Gastrocnemius medialis (tissue), 4 donors: ENCODE data around the gene FGF22. TPM values are rescaled to one million over a fixed set of nuclear protein-coding genes. Genes with fewer than 3 reads are reported as not detected.

Source experiments
- ATAC-seq, 2 donors: fragments of 150-250 bp; one replicate each; pipeline ENCODE4 v1.9.1; 2016
- DNase-seq, 2 donors: peaks; one replicate each; pipeline ENCODE4 v3.0.0-alpha.2; 2019
- H3K27ac ChIP-seq, 4 donors: fragments of 200-600 bp; sonication (generic); 1 replicate in 1 of 4; 2 replicates in 3 of 4; pipeline ENCODE4 v1.5.1; 2016 to 2018; ENCODE audit warnings: mild to moderate bottlenecking in 2 of 4, moderate library complexity in 1 of 4
- H3K27me3 ChIP-seq, 3 donors: fragments of 200-600 bp; sonication (generic) in 2 of 3; 1 replicate in 1 of 3; 2 replicates in 2 of 3; pipeline versions ENCODE4 v1.5.1 to v1.6.0; 2016 to 2019; ENCODE audit warnings: mild to moderate bottlenecking in 1 of 3, moderate library complexity in 1 of 3
- H3K36me3 ChIP-seq, 2 donors: fragments of 200-600 bp; sonication (generic) in 1 of 2; one replicate each; pipeline ENCODE4 v1.5.1; 2017 to 2018
- H3K4me1 ChIP-seq, 2 donors: fragments of 200-600 bp; sonication (generic) in 1 of 2; one replicate each; pipeline ENCODE4 v1.5.1; 2016 to 2017; ENCODE audit warnings: mild to moderate bottlenecking in 2 of 2
- H3K4me3 ChIP-seq, 4 donors: fragments of 200-600 bp; sonication (generic) in 3 of 4; 1 replicate in 1 of 4; 2 replicates in 3 of 4; pipeline ENCODE4 v1.5.1; 2016 to 2019; ENCODE audit warnings: mild to moderate bottlenecking in 2 of 4
- H3K9me3 ChIP-seq, 3 donors: fragments of 200-600 bp; sonication (generic) in 2 of 3; 1 replicate in 1 of 3; 2 replicates in 2 of 3; pipeline ENCODE4 v1.5.1; 2016 to 2019
- POLR2A ChIP-seq, 2 donors: fragments of 450-650 bp; IDR thresholded peaks; one replicate each; pipeline ENCODE4 v1.6.1; 2017; ENCODE audit warnings: antibody characterized with exemption in 2 of 2, mild to moderate bottlenecking in 2 of 2, moderate library complexity in 2 of 2
- in situ Hi-C, 4 donors: fragments of 200-750 bp; cut with MboI; loops; one replicate each; pipeline versions ENCODE4 v1.15.0 to v1.8.0; 2017; ENCODE audit warnings: low sequenced_read_pairs in 4 of 4
- intact Hi-C: fragments of 100-400 bp; cut with DNase I; formaldehyde crosslinking; loops from one replicate; pipeline ENCODE4 v1.15.1; 2023; ENCODE audit warnings: low total_unique reads
- total RNA-seq, 4 donors: library from RNA; depleted of rRNA; stranded (reverse); fragments of >200 nt; gene quantifications; one replicate each; pipeline versions ENCODE4 v1.1.0 to v1.2.3, GENCODE V29; 2016
- TF ChIP-seq, protein P1 (sequence below), 5 experiments: fragments of 450-650 bp in 3 of 5; fragments of 200-600 bp in 2 of 5; sonication (generic) in 2 of 5; IDR thresholded peaks in 4 of 5; conservative IDR thresholded peaks in 1 of 5; 1 replicate in 4 of 5; 2 replicates in 1 of 5; pipeline ENCODE4 v1.5.1; 2016 to 2019; ENCODE audit warnings: antibody characterized with exemption in 5 of 5, mild to moderate bottlenecking in 3 of 5, moderate library complexity in 3 of 5

Gene FGF22
- total RNA-seq, 4 donors from 2014 or later, result not detected

DNA sequence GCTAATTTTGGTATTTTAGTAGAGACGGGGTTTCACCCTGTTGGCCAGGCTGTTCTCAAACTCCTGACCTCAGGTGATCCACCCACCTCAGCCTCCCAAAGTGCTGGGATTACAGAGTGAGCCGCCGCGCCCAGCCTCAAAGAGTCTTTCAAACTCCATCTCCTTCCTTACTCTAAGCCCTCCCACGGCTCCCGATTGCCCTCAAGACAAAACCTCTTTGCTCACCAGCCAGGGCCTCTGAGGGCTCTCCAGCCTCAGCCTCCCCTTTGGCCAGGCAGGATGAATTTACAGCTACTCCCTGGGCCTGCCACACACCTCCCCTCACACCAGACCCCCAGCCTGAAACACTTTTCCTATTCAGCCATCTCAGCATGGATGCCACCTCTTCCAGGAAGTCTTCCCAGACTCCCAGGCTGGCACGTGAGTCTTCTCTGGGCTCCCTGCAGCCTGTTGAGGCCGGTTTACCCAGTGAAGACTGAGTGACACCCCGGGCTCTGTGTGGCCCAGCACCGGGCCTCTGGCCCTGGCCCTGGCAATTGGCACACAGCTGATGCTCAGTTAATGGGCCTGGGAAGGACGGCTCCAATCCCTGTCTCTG is 48.0 kb downstream of the FGF22 start:
- TF ChIP-seq, protein P1, sequence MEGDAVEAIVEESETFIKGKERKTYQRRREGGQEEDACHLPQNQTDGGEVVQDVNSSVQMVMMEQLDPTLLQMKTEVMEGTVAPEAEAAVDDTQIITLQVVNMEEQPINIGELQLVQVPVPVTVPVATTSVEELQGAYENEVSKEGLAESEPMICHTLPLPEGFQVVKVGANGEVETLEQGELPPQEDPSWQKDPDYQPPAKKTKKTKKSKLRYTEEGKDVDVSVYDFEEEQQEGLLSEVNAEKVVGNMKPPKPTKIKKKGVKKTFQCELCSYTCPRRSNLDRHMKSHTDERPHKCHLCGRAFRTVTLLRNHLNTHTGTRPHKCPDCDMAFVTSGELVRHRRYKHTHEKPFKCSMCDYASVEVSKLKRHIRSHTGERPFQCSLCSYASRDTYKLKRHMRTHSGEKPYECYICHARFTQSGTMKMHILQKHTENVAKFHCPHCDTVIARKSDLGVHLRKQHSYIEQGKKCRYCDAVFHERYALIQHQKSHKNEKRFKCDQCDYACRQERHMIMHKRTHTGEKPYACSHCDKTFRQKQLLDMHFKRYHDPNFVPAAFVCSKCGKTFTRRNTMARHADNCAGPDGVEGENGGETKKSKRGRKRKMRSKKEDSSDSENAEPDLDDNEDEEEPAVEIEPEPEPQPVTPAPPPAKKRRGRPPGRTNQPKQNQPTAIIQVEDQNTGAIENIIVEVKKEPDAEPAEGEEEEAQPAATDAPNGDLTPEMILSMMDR (IDR thresholded peaks at IDR 0.05 in 4 of 5, conservative IDR thresholded peaks at IDR 0.05 in 1 of 5), result no peak
- no peak for TF ChIP-seq POLR2A (IDR thresholded peaks at IDR 0.05)
- H3K4me1 ChIP-seq, result no peaks in the 10 kb centered on the region
- no peaks in the 10 kb centered on the region for H3K36me3 ChIP-seq
- H3K27ac ChIP-seq, result no peak overlapping the region
- intact Hi-C loops, result no loop called here
- no peaks in the 10 kb centered on the region for H3K9me3 ChIP-seq
- no peaks in the 10 kb centered on the region for H3K27me3 ChIP-seq
- DNase-seq (no peak), ATAC-seq (no peak)
- in situ Hi-C loops, result no loop called here
- H3K4me3 ChIP-seq, result no peak overlapping the region

DNA sequence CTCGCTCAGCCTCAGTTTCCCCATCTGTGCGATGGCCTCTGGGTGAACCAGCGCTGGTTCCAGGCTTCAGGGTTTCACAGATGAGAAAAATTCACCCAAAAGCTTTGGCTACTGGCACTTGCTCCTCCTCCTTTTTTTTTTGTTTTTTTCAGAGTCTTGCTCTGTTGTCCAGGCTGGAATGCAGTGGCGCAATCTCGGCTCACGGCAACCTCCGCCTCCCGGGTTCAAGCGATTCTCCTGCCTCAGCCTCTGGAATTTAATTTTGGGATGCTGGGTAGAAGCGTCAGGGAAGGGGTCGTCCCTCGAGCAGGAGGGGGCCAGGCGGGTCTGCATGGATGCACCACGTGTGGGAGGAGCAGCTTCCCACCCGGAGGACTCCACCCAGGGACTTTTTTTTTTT is 48.5 kb downstream of the FGF22 start:
- Histone ChIP-seq H3K4me3 (no peak overlapping the region), H3K27ac (no peak overlapping the region), H3K27me3 (no peaks in the 10 kb centered on the region), H3K4me1 (no peaks in the 10 kb centered on the region), H3K36me3 (no peaks in the 10 kb centered on the region), H3K9me3 (no peaks in the 10 kb centered on the region)
- no peak for DNase-seq
- TF ChIP-seq, protein P1 (IDR thresholded peaks at IDR 0.05 in 4 of 5, conservative IDR thresholded peaks at IDR 0.05 in 1 of 5), result no peak
- no peak for TF ChIP-seq POLR2A (IDR thresholded peaks at IDR 0.05)
- intact Hi-C loops (no loop called here), in situ Hi-C loops (no loop called here)
- no peak for ATAC-seq

DNA sequence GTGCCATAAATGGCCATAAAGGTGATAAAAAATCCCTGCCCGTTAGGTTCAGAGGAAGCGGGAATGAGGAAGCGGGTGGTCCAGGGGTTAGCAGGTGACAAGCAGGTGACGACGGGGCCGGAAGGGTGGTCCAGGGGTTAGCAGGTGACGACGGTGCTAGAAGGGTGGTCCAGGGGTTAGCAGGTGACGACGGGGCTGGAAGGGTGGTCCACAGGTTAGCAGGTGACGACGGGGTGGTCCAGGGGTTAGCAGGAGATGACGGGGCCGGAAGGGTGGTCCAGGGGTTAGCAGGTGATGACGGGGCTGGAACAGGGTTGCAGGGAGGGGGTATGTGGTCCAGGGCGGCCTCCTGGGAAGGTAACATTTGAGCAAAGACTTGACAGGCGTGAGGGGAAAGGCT is 49.3 kb downstream of the FGF22 start:
- no peak for TF ChIP-seq POLR2A (IDR thresholded peaks at IDR 0.05)
- TF ChIP-seq, protein P1 (IDR thresholded peaks at IDR 0.05 in 4 of 5, conservative IDR thresholded peaks at IDR 0.05 in 1 of 5), result no peak
- ATAC-seq (no peak), DNase-seq (no peak)
- Histone ChIP-seq H3K4me3 (no peak overlapping the region), H3K9me3 (no peaks in the 10 kb centered on the region), H3K27me3 (no peaks in the 10 kb centered on the region), H3K4me1 (no peaks in the 10 kb centered on the region), H3K27ac (no peak overlapping the region), H3K36me3 (no peaks in the 10 kb centered on the region)
- in situ Hi-C loops, result no loop called here
- intact Hi-C loops, result no loop called here

DNA sequence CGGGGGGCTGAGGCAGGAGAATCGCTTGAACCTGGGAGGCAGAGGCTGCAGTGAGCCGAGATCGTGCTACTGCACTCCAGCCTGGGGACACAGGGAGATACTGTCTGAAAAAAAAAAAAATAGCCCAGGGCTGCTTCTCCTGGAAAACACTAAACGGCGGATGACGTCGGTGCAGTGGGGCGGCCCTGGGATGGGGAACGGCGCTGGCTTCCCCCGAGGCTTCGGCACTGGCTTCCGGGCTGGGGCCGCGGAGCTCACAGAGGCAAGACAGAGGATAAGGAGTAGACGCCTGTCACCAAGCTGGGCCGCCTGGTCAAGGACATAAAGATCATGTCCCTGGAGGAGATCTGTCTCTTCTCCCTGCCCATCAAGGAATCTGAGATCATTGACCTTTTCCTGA is 50.5 kb downstream of the FGF22 start:
- ATAC-seq, result no peak
- Histone ChIP-seq H3K4me1 (no peaks in the 10 kb centered on the region), H3K27me3 (peaks cover 0 to 8% (median 5%) of the 10 kb centered on the region in 3 donors), H3K9me3 (no peaks in the 10 kb centered on the region), H3K27ac (peak overlapping the region in 1 of 4 donors; percentile 18), H3K36me3 (no peaks in the 10 kb centered on the region), H3K4me3 (no peak overlapping the region)
- TF ChIP-seq POLR2A (IDR thresholded peaks at IDR 0.05), result no peak
- TF ChIP-seq, protein P1 (IDR thresholded peaks at IDR 0.05 in 4 of 5, conservative IDR thresholded peaks at IDR 0.05 in 1 of 5), result no peak
- in situ Hi-C loops, result no loop called here
- intact Hi-C loops, result no loop called here
- DNase-seq, result no peak

Other genes with a start within 250 kb of the FGF22 start
- gene C2CD4C, start 230.7 kb upstream of the FGF22 start, total RNA-seq, result under 1 TPM; 0.15 to 0.78 (median 0.38) TPM
- gene SHC2, start 178.8 kb upstream of the FGF22 start, total RNA-seq, result 1 to 10 TPM; 2.1 to 6.2 (median 4.5) TPM
- under 1 TPM in 1 of 4 donors, not detected in 3; 0.18 TPM for gene MADCAM1, start 143.4 kb upstream of the FGF22 start, total RNA-seq
- 10 to 100 TPM; 29.5 to 64.7 (median 35.6) TPM for gene TPGS1, start 132.4 kb upstream of the FGF22 start, total RNA-seq
- 100 to 1,000 TPM in 3 of 4 donors, 10 to 100 TPM in 1; 99.0 to 174 (median 138) TPM for gene CDC34, start 108.1 kb upstream of the FGF22 start, total RNA-seq
- under 1 TPM in 1 of 4 donors, not detected in 3; 0.49 TPM for gene GZMM, start 95.8 kb upstream of the FGF22 start, total RNA-seq
- gene BSG, start 67.3 kb upstream of the FGF22 start, total RNA-seq, result 100 to 1,000 TPM; 305 to 380 (median 364) TPM
- under 1 TPM in 1 of 4 donors, not detected in 3; 0.10 TPM for gene HCN2, start 50.0 kb upstream of the FGF22 start, total RNA-seq
- 10 to 100 TPM; 43.9 to 83.4 (median 73.8) TPM for gene POLRMT, start 6.3 kb upstream of the FGF22 start, total RNA-seq
- 100 to 1,000 TPM in 3 of 4 donors, 10 to 100 TPM in 1; 72.3 to 148 (median 129) TPM for gene RNF126, start 23.3 kb downstream of the FGF22 start, total RNA-seq
- 10 to 100 TPM in 3 of 4 donors, 1 to 10 TPM in 1; 7.5 to 20.1 (median 15.9) TPM for gene FSTL3, start 36.5 kb downstream of the FGF22 start, total RNA-seq
- gene PRSS57, start 55.6 kb downstream of the FGF22 start, total RNA-seq, result not detected
- 10 to 100 TPM in 1 of 4 donors, 1 to 10 TPM in 3; 4.4 to 10.2 (median 7.2) TPM for gene PALM, start 69.1 kb downstream of the FGF22 start, total RNA-seq
- 1 to 10 TPM in 1 of 4 donors, not detected in 3; 1.2 TPM for gene MISP, start 111.2 kb downstream of the FGF22 start, total RNA-seq
- gene PTBP1, start 157.6 kb downstream of the FGF22 start, total RNA-seq, result 10 to 100 TPM; 29.8 to 51.7 (median 36.7) TPM
- not detected for gene PLPPR3, start 182.1 kb downstream of the FGF22 start, total RNA-seq
- not detected for gene AZU1, start 188.0 kb downstream of the FGF22 start, total RNA-seq
- gene PRTN3, start 201.1 kb downstream of the FGF22 start, total RNA-seq, result under 1 TPM in 1 of 4 donors, not detected in 3; 0.51 TPM
- gene ELANE, start 212.4 kb downstream of the FGF22 start, total RNA-seq, result under 1 TPM in 2 of 4 donors, not detected in 2; 0.46 to 0.84 TPM
- gene CFD, start 219.8 kb downstream of the FGF22 start, total RNA-seq, result 100 to 1,000 TPM; 153 to 309 (median 210) TPM